SK-N-DZ (cell line): ENCODE measurements around the gene SNAPC4.

ENCODE experiments used
- DNase-seq: peaks from one replicate; pipeline ENCODE4 v3.0.0-alpha.2; 2015; ENCODE audit warnings: low spot score

Gene SNAPC4

GRCh38 chr9:136371533-136371880 is 28.5 kb downstream of the SNAPC4 start:
- no peak for DNase-seq

GRCh38 chr9:136370687-136371532 is 29.1 kb downstream of the SNAPC4 start:
- no peak for DNase-seq

- DNase-seq: no peak
These were observed 29.9 kb downstream of the SNAPC4 start for GRCh38 chr9:136370037-136370436.

GRCh38 chr9:136368190-136368589 is 31.8 kb downstream of the SNAPC4 start:
- no peak for DNase-seq

GRCh38 chr9:136367296-136368145 is 32.4 kb downstream of the SNAPC4 start:
- DNase-seq: no peak

GRCh38 chr9:136366826-136367225 is 33.1 kb downstream of the SNAPC4 start:
- DNase-seq: no peak

GRCh38 chr9:136365775-136366222 is 34.2 kb downstream of the SNAPC4 start:
- DNase-seq: no peak

GRCh38 chr9:136364942-136365774 is 34.8 kb downstream of the SNAPC4 start:
- peak; percentile 59 for DNase-seq

- no peak for DNase-seq
These were observed 35.8 kb downstream of the SNAPC4 start for GRCh38 chr9:136363949-136364748.

- peak; percentile 91 for DNase-seq
These were observed 36.6 kb downstream of the SNAPC4 start, which contains the start of gene DNLZ for GRCh38 chr9:136363106-136363948. TSS of gene DNLZ (minus strand) at chr9:136363744. CDS start at chr9:136363714, 30 bp downstream.

GRCh38 chr9:136362450-136362784 is 37.6 kb downstream of the SNAPC4 start:
- DNase-seq: no peak

- DNase-seq: peak; percentile 80
These were observed 38.1 kb downstream of the SNAPC4 start for GRCh38 chr9:136361754-136362449.

GRCh38 chr9:136361047-136361753 is 38.8 kb downstream of the SNAPC4 start:
- peak; percentile 64 for DNase-seq

GRCh38 chr9:136359774-136360718 is 39.9 kb downstream of the SNAPC4 start:
- DNase-seq: no peak

GRCh38 chr9:136358888-136359287 is 41.1 kb downstream of the SNAPC4 start:
- no peak for DNase-seq

- no peak for DNase-seq
These were observed 42.0 kb downstream of the SNAPC4 start for GRCh38 chr9:136358016-136358415.

- no peak for DNase-seq
These were observed 42.7 kb downstream of the SNAPC4 start for GRCh38 chr9:136357202-136357725.
